GM12878 (cell line): ENCODE measurements around the gene CFAP45. TPM values are rescaled to one million over a fixed set of nuclear protein-coding genes. Genes with fewer than 3 reads are reported as not detected.

Experiments
- ATAC-seq: fragments of 200-7000 bp; cut with Tn5 transposase; 3 replicates; pipeline ENCODE4 v1.9.1; 2020; ENCODE audit warnings: mild to moderate bottlenecking, moderate library complexity
- BruUV-seq: library from RNA; stranded (reverse); fragments of 400-500 nt; replicated peaks from 2 replicates; lab custom pipeline; 2021; lab: Mats Ljungman, UMichigan
- CTCF ChIA-PET: fragments of 300-600 bp; sonication (Branson Sonifier 250); formaldehyde crosslinking; extraction: SDS; loops from one replicate; lab custom pipeline; 2021; ENCODE audit warnings: inconsistent platforms; lab: Yijun Ruan, JAX
- POLR2A ChIA-PET: fragments of 350-600 bp; formaldehyde crosslinking; extraction: SDS; loops from one replicate; lab custom pipeline; 2021; ENCODE audit warnings: inconsistent platforms; lab: Charles Lee
- RAD21 ChIA-PET: fragments of 300-600 bp; sonication (Branson Sonifier 250); formaldehyde crosslinking; loops from one replicate; lab custom pipeline; 2023; ENCODE audit warnings: antibody characterized with exemption; ENCODE audit not compliant: unreplicated experiment; lab: Charles Lee
- SMC1A ChIA-PET: fragments of 300-600 bp; sonication (Branson Sonifier 250); formaldehyde crosslinking; loops from one replicate; lab custom pipeline; 2023; ENCODE audit not compliant: unreplicated experiment, uncharacterized antibody; lab: Charles Lee
- DNase-seq: peaks from one replicate; pipeline ENCODE4 v3.0.0-alpha.2; 2011; ENCODE audit warnings: low read depth, low spot score
- FAIRE-seq: peaks from 3 replicates; lab custom pipeline; 2011; peaks lifted over from hg19 to GRCh38; lab: Jason Lieb, UNC
- H2AFZ ChIP-seq: 2 replicates; pipeline ENCODE4 v1.6.0; 2011; ENCODE audit warnings: low read depth, low read length, control low read depth; ENCODE audit not compliant: control insufficient read depth
- H3K27ac ChIP-seq: 2 replicates; pipeline ENCODE4 v1.5.1; 2011; ENCODE audit warnings: control low read depth; ENCODE audit not compliant: control insufficient read depth, insufficient read depth
- H3K27me3 ChIP-seq, 2 experiments: replicated peaks in 1 of 2; 2 replicates each; pipeline versions ENCODE4 v1.6.0 to v1.6.1; 2011; ENCODE audit warnings: low read length in 1 of 2; ENCODE audit not compliant: control insufficient read depth in 2 of 2, insufficient read depth in 2 of 2
- H3K36me3 ChIP-seq, 2 experiments: 2 replicates each; pipeline ENCODE4 v1.5.1; 2011; ENCODE audit warnings: low read length in 1 of 2; ENCODE audit not compliant: control insufficient read depth in 2 of 2, insufficient read depth in 2 of 2
- H3K4me1 ChIP-seq: 2 replicates; pipeline ENCODE4 v1.6.1; 2011; ENCODE audit warnings: mild to moderate bottlenecking, low read length, moderate library complexity, mixed read lengths; ENCODE audit not compliant: control insufficient read depth, insufficient read depth
- H3K4me2 ChIP-seq: 2 replicates; pipeline ENCODE4 v1.6.0; 2011; ENCODE audit warnings: control low read depth; ENCODE audit not compliant: control insufficient read depth, insufficient read depth
- H3K4me3 ChIP-seq: fragments of 200-600 bp; sonication (generic); 2 replicates; pipeline ENCODE4 v1.5.1; 2016
- H3K79me2 ChIP-seq: 2 replicates; pipeline ENCODE4 v1.6.0; 2011; ENCODE audit warnings: low read length; ENCODE audit not compliant: control insufficient read depth, insufficient read depth
- H3K9ac ChIP-seq: 2 replicates; pipeline ENCODE4 v1.8.0; 2011; ENCODE audit warnings: low read length, control low read depth, mixed read lengths; ENCODE audit not compliant: control insufficient read depth, insufficient read depth
- H3K9me3 ChIP-seq: replicated peaks from 3 replicates; pipeline ENCODE4 v1.5.1; 2011; ENCODE audit warnings: mild to moderate bottlenecking, low read length; ENCODE audit not compliant: control insufficient read depth, insufficient read depth
- H4K20me1 ChIP-seq: 2 replicates; pipeline ENCODE4 v1.6.0; 2011; ENCODE audit not compliant: control insufficient read depth, insufficient read depth
- ATF3 ChIP-seq: IDR thresholded peaks from 2 replicates; pipeline ENCODE4 v1.6.1; 2011; ENCODE audit warnings: low read depth, mild to moderate bottlenecking, low read length, moderate library complexity, borderline replicate concordance; ENCODE audit errors: extremely low read depth
- CBX3 ChIP-seq: fragments of 200-600 bp; sonication (generic); IDR thresholded peaks from 2 replicates; pipeline ENCODE4 v1.6.1; 2016; ENCODE audit warnings: low read depth, borderline replicate concordance
- E2F4 ChIP-seq: IDR thresholded peaks from 2 replicates; pipeline ENCODE4 v1.6.1; 2012; ENCODE audit warnings: low read depth, low read length, improper control_type of control experiment
- EGR1 ChIP-seq, 2 experiments: IDR thresholded peaks; 1 replicate in 1 of 2; 2 replicates in 1 of 2; pipeline ENCODE4 v1.6.1; 2011 to 2012; ENCODE audit warnings: low read depth in 2 of 2, low read length in 2 of 2, borderline replicate concordance in 1 of 2, mild to moderate bottlenecking in 1 of 2, moderate library complexity in 1 of 2
- GABPA ChIP-seq: IDR thresholded peaks from 2 replicates; pipeline ENCODE4 v1.6.1; 2014; ENCODE audit warnings: antibody characterized with exemption, low read depth, mild to moderate bottlenecking, inconsistent platforms
- JUND ChIP-seq: IDR thresholded peaks from 2 replicates; pipeline ENCODE4 v1.6.1; 2012; ENCODE audit warnings: low read depth, mild to moderate bottlenecking, low read length, improper control_type of control experiment, moderate library complexity
- NBN ChIP-seq: fragments of 450-650 bp; IDR thresholded peaks from 2 replicates; pipeline ENCODE4 v1.6.1; 2016
- NFIC ChIP-seq: IDR thresholded peaks from 2 replicates; pipeline ENCODE4 v1.6.1; 2012; ENCODE audit warnings: low read depth, mild to moderate bottlenecking, inconsistent platforms, low read length, moderate library complexity
- NR2C1 ChIP-seq: fragments of 450-650 bp; IDR thresholded peaks from 2 replicates; pipeline ENCODE4 v1.6.1; 2017; ENCODE audit warnings: antibody characterized with exemption, mild to moderate bottlenecking, moderate library complexity
- PML ChIP-seq: IDR thresholded peaks from 2 replicates; pipeline ENCODE4 v1.6.1; 2012; ENCODE audit warnings: low read length, inconsistent platforms
- RELA ChIP-seq: fragments of 450-650 bp; IDR thresholded peaks from 2 replicates; pipeline ENCODE4 v1.8.0; 2014; ENCODE audit warnings: borderline replicate concordance; ENCODE audit not compliant: partially characterized antibody
- STAT1 ChIP-seq: fragments of 450-650 bp; conservative IDR thresholded peaks from 2 replicates; pipeline ENCODE4 v1.6.1; 2014; ENCODE audit warnings: antibody characterized with exemption, mild to moderate bottlenecking
- SUPT20H ChIP-seq: IDR thresholded peaks from 2 replicates; pipeline ENCODE4 v1.6.1; 2011; ENCODE audit warnings: low read depth, mild to moderate bottlenecking, low read length, moderate library complexity, borderline replicate concordance; ENCODE audit not compliant: control insufficient read depth
- TBL1XR1 ChIP-seq: IDR thresholded peaks from 2 replicates; pipeline ENCODE4 v1.6.1; 2012; ENCODE audit warnings: low read depth, low read length, improper control_type of control experiment
- ZBTB40 ChIP-seq: fragments of 450-650 bp; IDR thresholded peaks from 2 replicates; pipeline ENCODE4 v1.6.1; 2016; ENCODE audit warnings: mild to moderate bottlenecking, moderate library complexity, borderline replicate concordance
- ZNF622 ChIP-seq: fragments of 450-650 bp; IDR thresholded peaks from 2 replicates; pipeline ENCODE4 v1.6.1; 2017; ENCODE audit warnings: mild to moderate bottlenecking, inconsistent platforms
- WGBS: methylation state at CpG from one replicate; pipeline ENCODE4 v1.1.6; 2016; ENCODE audit warnings: low lambda C conversion rate; ENCODE audit not compliant: insufficient replicate concordance, insufficient coverage; ENCODE audit errors: missing lambda C conversion rate; 5-methylcytosine and 5-hydroxymethylcytosine counted together
- in situ Hi-C: fragments of 300-500 bp; cut with MboI; formaldehyde crosslinking; loops from 9 replicates; pipeline ENCODE4 v1.14.3; 2018; ENCODE audit warnings: mixed read lengths
- intact Hi-C: fragments of 100-400 bp; cut with micrococcal nuclease; formaldehyde crosslinking; loops from one replicate; pipeline ENCODE4 v1.14.2; 2022; ENCODE audit not compliant: unreplicated experiment
- polyA plus RNA-seq, 11 experiments: library from polyadenylated mRNA; depleted of rRNA in 4 of 11; unstranded in 6 of 11; stranded (reverse) in 5 of 11; fragments of >200 nt; fragmentation: Nextera tagmentation in 4 of 11; fragmentation: Illumina TruSeq in 1 of 11; extraction: Ambion mirVana in 4 of 11; extraction: Trizol in 1 of 11; gene quantifications; 1 replicate in 1 of 11; 2 replicates in 10 of 11; pipeline versions ENCODE4 v1.2.1 to v1.2.3, GENCODE V29; 2011 to 2016; ENCODE audit warnings: inconsistent platforms in 2 of 11, missing spikeins in 2 of 11, low read depth in 1 of 11
- total RNA-seq, 4 experiments: library from RNA; depleted of rRNA in 3 of 4; stranded (reverse); fragments of >200 nt in 3 of 4; fragmentation: Illumina TruSeq in 1 of 4; extraction: Trizol in 1 of 4; gene quantifications; 2 replicates each; pipeline versions ENCODE4 v1.2.1 to v1.2.3, GENCODE V29; 2013 to 2021

Gene CFAP45
- total and polyA plus RNA-seq, 10 of the 15 experiments (the other 5 are each of a cell fraction or from before 2014, with no cell fraction given) = 0.43 to 0.91 (median 0.67) TPM

- TF ChIP-seq ZBTB40 (no peak), JUND (no peak), NBN (no peak), ATF3 (no peak), NR2C1 (no peak)
These were observed 27.1 kb downstream of the CFAP45 start (continued) for GRCh38 chr1:159872891-159873290.

- Histone ChIP-seq H3K79me2 (no peaks in the 10 kb centered on the region), H3K36me3 (no peaks in the 10 kb centered on the region), H3K4me1 (no peaks in the 10 kb centered on the region), H4K20me1 (no peaks in the 10 kb centered on the region), H3K4me2 (no peak overlapping the region), H3K27me3 (no peaks in the 10 kb centered on the region; a peak in 2 of 4 replicates), H2AFZ (no peak overlapping the region), H3K9ac (no peak overlapping the region), H3K4me3 (no peak overlapping the region), H3K9me3 (no peaks in the 10 kb centered on the region), H3K27ac (no peak overlapping the region)
- SMC1A ChIA-PET = interaction anchor here (0.6 to 1.4 kb wide), 2 partner anchors 19 to 278 kb away, joined by 3 read pairs; no protein-coding TSS in a partner anchor
- POLR2A ChIA-PET = no interaction called here
- intact Hi-C loops (no loop called here), in situ Hi-C loops (no loop called here)
- FAIRE-seq (no peak), ATAC-seq (no peak), DNase-seq (no peak)
- CTCF ChIA-PET = interaction anchor here (1.6 kb wide), 1 partner anchor 71 kb away, joined by 4 read pairs; no protein-coding TSS in a partner anchor
- 55% methylated on average over 5 of the region's 5 CpGs for WGBS
- BruUV-seq = no TSS peak
- RAD21 ChIA-PET = no interaction called here
- TF ChIP-seq EGR1 (IDR thresholded peaks at IDR 0.05; ENCODE audit: borderline replicate concordance in 1 of 2, low read depth in 2 of 2, low read length in 2 of 2) (no peak), GABPA (no peak), ZNF622 (no peak), RELA (no peak), E2F4 (no peak), CBX3 (no peak), PML (no peak), TBL1XR1 (no peak), SUPT20H (no peak), STAT1 (no peak), NFIC (no peak)
These were observed 29.3 kb downstream of the CFAP45 start for GRCh38 chr1:159870704-159871103.
